DMS153 treated with DMSO at 0.1 percent for 48 hours (cell line): ENCODE measurements around the gene OR14J1.
"Not testable (repeated sequence)": the region's sequence is repeated elsewhere in the genome, so short reads cannot be mapped to it uniquely, and the experiment has no call there.

Source experiments
- DNase-seq: peaks from one replicate; lab custom pipeline; 2025; ENCODE audit not compliant: unreplicated experiment; lab: John Stamatoyannopoulos, UW

The OR14J1 gene, protein sequence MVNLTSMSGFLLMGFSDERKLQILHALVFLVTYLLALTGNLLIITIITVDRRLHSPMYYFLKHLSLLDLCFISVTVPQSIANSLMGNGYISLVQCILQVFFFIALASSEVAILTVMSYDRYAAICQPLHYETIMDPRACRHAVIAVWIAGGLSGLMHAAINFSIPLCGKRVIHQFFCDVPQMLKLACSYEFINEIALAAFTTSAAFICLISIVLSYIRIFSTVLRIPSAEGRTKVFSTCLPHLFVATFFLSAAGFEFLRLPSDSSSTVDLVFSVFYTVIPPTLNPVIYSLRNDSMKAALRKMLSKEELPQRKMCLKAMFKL

DNA sequence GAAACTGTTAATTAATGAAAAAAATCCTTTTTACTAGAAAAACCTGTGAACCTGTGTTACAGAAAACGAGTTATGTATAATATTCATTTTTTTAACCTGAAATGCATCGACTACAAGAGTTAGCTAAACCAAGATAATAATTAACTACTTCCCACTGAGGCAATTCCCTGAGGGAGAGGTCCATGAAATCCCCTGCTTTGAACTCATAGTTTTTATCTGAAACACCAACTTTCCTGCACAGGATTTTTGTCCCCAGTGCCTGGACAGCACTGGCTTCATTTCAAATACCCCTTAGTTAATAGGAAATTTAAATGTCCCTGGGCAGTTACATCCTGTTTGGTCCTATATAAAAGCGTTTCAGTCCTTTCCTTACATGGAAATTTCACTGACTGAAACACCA lies at the start of gene OR14J1:
TSS of gene OR14J1 (plus strand) at position 386 of the 400 bp plus-strand sequence. CDS start 4,989 bp downstream, outside the sequence.
- DNase-seq, result no peak

GRCh38 chr6:29251736-29252135 lies 49.8 kb upstream of the OR14J1 start:
- no peak for DNase-seq

DNA sequence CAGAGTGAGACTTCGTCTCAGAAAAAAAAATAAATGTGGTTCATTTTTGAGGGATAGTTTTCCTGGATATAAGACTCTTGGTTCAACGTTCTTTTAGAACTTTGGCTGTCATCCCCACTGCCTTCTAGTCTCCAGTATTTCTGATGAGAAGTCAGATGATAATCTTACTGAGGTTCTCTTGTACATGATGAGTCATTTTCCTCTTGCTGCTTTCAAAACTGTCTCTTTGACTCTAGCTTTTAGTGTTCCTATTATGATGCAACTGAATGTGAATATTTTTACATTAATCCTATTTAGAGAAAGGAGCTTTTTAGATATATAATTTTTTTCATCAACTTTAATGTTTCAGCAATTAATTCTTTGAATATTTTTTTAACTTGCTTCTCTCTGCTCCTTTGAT lies 46.0 kb upstream of the OR14J1 start:
- DNase-seq, result no peak

DNA sequence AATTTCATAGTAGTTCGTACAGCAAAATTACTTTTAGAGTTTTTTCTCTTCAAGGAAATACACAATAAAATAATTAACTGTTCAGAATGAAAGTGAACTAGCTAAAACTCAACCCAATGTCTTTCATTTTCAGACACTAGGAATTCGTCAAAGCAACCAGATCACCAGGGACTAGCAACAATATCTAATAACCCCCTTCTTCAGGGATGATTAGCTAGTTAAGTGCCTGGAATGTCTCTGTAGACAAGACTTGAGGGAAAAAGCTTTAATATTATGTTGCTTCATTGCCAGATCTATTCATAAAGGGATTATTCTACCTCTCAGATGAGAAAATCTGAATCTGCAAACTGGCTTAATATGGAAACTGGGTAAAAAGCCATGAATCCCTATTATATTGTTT lies 41.8 kb upstream of the OR14J1 start:
- DNase-seq, result no peak

- DNase-seq, result no peak
Measured at GRCh38 chr6:29263001-29263400, 38.5 kb upstream of the OR14J1 start.

DNA sequence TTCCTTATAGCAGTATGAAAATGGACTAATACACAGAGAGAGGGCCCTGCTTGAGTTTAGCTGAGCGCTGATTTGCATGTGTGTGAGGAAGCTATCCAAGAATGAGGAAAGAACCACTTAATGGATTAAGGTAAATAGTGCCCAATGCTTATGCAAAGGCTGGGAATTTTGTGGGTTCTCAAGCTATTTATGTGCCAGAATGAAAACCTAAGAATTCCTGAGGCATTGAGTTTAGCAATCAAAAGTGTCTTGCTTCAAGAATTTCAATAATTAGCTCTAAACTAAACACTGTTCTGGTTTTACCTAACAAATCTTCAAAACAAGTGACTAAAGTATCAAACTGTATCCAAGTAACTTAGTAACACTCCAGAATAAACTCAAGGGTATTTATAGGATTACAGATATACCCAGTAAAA lies 7.0 kb upstream of the OR14J1 start:
- no peak for DNase-seq

- DNase-seq, result no peak
Measured at GRCh38 chr6:29295181-29295585, 6.3 kb upstream of the OR14J1 start.

DNA sequence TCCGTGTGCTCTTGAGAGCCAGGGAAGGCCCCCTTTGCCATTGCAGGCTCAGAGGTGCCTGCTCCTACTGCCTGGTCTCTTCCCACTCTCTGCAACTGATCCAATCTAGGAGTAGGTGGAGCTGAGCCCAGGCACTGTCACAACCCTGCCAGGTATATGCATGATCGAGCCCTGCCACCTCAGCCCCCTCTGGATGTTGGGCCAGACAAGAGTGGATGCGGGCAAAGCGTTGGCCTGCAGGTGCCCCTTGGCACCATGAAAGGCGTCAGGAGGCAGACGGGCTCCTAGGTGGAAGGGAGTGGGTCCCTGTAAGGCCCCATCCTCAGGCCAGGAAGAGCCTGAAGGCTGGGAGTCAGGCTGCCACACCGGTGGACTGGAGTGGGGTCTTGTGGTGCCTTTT lies 5.9 kb upstream of the OR14J1 start:
- DNase-seq, result no peak

DNA sequence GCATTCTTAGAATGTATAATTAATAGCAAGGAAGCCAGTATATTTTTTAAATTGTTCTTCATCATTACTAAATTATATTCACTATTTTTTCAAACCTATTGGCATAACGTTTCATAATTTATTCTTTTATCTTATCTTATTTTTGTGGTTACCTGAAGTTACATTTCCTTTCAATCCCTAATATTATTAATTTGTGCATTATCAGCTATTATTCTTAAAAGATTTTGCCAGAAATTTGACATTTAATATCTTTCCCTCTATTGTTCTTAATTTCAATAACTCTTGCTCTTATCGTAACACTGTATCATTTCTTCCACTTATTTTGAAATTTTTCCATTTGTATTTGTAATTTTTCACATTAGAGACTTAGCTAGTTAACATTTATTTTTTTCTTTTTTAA lies 18.4 kb downstream of the OR14J1 start:
- DNase-seq, result no peak

GRCh38 chr6:29323332-29323731 lies 21.8 kb downstream of the OR14J1 start:
- DNase-seq, result not testable (repeated sequence)

GRCh38 chr6:29325777-29326176 lies 24.3 kb downstream of the OR14J1 start:
- no peak for DNase-seq

DNA sequence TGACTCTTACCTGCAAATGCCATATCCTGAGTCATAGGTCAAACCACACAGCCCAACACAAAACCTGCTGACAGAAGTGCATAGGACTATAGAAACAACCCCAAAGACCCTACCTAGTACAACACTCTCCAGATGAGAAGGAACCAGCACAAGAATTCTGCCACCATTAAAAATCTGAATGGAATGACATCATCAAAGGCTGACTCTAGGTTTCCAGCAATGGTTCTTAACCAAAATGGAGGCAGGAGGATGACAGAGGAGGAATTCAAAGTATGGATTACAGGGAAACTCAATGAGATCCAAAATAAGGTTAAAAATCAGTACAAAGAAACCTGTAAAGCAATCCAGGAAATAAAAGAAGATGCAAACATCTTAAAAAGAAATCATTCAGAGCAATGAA lies 31.2 kb downstream of the OR14J1 start:
- no peak for DNase-seq

GRCh38 chr6:29336269-29336668 lies 34.8 kb downstream of the OR14J1 start:
- DNase-seq, result no peak

- no peak for DNase-seq
Measured at GRCh38 chr6:29345380-29345779, 43.9 kb downstream of the OR14J1 start.

DNA sequence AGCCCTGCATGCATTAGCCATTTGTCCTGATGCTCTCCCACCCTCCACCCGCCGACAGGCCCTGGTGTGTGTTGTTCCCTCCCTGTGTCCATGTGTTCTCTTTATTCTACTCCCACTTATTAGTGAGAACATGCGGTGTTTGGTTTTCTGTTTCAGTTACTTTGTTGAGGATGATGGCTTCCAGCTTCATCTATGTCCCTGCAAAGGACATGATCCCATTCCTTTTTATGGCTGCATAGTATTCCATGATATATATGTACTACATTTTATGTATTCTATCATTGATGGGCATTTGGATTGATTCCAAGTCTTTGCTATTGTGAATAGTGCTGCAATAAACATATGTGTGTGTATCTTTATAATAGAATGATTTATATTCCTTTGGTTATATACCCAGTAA lies 47.8 kb downstream of the OR14J1 start:
- not testable (repeated sequence) for DNase-seq

DNA sequence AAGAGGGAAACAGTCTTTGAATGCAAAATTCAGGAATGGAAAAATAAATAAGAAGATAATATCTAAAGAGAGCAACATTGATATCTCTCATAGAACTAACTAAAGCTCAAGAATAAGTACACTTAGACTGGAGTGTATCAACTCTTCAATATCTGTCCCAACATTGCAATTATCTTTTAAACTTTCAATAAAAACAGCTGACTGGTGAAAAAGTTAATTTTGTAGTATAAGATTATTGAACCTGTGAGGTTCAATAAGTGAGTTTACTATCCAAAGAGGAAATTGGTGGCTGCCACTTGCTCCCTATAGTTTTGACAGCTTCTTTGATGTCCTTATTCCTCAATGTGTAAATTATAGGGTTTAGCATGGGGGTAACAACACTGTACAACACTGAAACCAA lies 53.5 kb downstream of the OR14J1 start:
- DNase-seq, result no peak

- DNase-seq, result no peak
Measured at GRCh38 chr6:29355603-29356002, 54.1 kb downstream of the OR14J1 start.
